Measurements from ENCODE around the gene DOK6.

The DOK6 gene

DNA sequence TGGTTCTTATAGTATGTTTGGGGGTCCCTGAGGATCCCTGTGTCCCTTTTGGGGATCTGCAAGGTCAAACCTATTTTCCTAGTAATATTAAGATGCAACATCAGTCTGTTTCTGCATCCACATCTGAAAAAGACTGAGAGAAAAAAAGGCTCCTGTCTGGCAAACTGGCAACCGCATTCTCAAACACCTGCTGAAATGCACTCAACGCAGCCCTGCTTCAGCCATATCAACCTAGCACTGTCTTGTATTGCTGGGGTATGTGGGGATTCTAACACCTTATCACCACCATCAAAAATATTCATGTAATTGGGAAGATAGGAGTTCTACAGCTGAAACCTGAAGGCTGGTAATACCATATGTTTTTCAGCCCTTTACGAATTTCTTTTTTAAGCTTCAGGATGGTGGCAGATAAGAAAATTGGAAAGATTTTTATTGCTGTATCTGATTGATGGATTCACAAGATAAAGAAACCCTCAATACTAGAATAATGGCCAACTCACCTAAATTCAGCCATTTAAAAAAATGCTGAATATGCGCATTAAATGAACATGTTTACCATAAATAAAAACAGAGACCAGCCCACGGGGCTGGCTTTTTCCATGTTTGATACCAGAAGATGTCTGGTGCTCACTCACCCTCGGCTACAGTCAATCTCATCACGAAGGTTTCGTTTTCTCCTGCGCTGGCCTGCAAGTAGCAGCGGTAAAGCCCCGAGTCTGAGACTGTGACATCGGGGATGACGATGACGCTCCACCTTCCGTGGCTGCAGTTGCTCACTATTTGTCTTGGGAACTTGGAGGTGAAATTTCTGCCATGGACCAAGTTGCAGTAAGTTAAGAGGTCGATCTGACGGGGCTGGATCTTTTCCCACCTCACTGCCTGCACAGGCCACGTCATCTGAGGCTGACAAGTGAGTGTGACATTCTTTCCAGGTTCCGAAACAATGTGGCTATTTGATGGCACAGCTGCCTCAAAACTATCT is 494.7 kb downstream of the DOK6 start:
- Histone ChIP-seq H3K4me1 (ENCODE audit: control insufficient read depth, insufficient read depth, low read length) (no peaks in the 10 kb centered on the region), H3K36me3 (ENCODE audit: insufficient read depth, low read length) (no peaks in the 10 kb centered on the region), H3K27me3 (ENCODE audit: control insufficient read depth, insufficient read depth, low read length) (no peaks in the 10 kb centered on the region), H3K9me3 (replicated peaks; ENCODE audit: low read length) (no peaks in the 10 kb centered on the region), H3K4me2 (ENCODE audit: low read length) (no peak overlapping the region), H3K9ac (ENCODE audit: low read depth, low read length) (no peak overlapping the region), H3K4me3 (ENCODE audit: low read length) (no peak overlapping the region)

DNA sequence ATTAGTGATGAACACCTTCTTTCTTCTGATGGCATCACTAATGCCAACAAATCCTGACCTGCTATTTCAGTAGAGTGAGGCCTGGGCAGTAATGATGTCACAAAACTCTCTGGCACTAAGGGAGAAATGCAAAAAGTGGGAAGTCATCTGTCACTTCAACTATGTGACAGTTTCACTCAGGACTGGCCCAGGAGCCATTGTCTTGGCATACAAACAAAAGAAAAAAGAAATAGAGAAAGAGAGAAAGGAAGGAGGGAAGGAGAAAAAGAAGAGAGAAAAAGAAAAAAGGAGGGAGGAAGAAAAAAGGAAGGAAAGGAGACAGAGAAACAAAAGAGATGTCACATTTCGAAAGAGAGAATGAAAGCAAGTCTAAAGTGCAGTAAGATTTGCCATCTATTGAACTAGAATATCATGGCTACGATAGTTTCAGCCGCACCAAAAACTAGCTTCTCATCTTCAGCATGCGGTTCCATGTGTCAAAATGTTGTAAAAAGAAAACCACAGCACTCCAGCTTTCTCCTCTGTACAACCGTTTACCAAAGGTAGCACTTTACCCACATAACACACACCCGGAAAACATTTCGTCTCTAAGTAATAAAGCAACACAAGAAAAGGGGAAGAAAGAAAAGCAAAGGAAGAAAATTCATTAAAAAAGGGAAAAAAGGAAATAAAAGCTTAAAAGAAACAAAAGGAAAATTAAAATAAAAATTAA is 496.9 kb downstream of the DOK6 start:
- Histone ChIP-seq H3K9ac (ENCODE audit: low read depth, low read length) (no peak overlapping the region), H3K9me3 (replicated peaks; ENCODE audit: low read length) (no peaks in the 10 kb centered on the region), H3K27me3 (ENCODE audit: control insufficient read depth, insufficient read depth, low read length) (no peaks in the 10 kb centered on the region), H3K36me3 (ENCODE audit: insufficient read depth, low read length) (no peaks in the 10 kb centered on the region), H3K4me1 (ENCODE audit: control insufficient read depth, insufficient read depth, low read length) (no peaks in the 10 kb centered on the region), H3K4me2 (ENCODE audit: low read length) (no peak overlapping the region), H3K4me3 (ENCODE audit: low read length) (no peak overlapping the region)

DNA sequence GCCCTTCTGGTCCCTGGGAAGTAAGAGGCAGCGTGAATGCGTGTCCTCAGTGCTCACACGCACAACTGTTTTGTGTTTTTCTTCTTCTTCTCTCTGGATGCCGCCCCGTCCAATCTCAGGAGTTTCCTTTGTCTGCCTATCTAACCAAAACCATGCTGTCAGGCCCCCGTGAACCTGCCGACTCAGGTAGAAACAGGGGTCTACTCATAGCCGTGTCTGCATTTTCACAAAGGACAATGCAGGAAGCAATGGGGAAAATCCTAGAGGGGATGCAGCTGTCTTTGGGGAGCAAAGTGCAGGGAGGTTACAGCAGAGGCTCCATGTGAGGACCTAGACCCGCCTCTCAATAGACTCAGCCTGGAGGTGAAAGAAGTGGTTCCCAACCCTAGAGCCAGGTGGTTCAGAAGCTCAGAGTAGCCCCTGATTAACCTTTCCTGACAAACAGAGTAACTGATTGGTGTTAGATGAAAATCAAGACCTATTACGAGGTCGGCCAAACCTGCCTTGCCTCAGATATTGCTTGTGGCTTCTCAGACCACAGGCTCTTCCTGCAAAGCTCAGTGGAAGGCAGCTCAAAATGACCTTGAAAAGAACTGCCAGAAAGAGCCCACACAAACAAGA is 497.7 kb downstream of the DOK6 start:
- H3K27me3 ChIP-seq (ENCODE audit: control insufficient read depth, insufficient read depth, low read length) = no peaks in the 10 kb centered on the region
- H3K4me1 ChIP-seq (ENCODE audit: control insufficient read depth, insufficient read depth, low read length) = no peaks in the 10 kb centered on the region
- H3K9me3 ChIP-seq (replicated peaks; ENCODE audit: low read length) = no peaks in the 10 kb centered on the region
- H3K4me3 ChIP-seq (ENCODE audit: low read length) = no peak overlapping the region
- H3K36me3 ChIP-seq (ENCODE audit: insufficient read depth, low read length) = no peaks in the 10 kb centered on the region
- no peak overlapping the region for H3K4me2 ChIP-seq (ENCODE audit: low read length)
- H3K9ac ChIP-seq (ENCODE audit: low read depth, low read length) = no peak overlapping the region
